GM21360 (cell line): Measurements from ENCODE around the gene SLC6A6.

Source experiments
- ATAC-seq: cut with Tn5 transposase; IDR thresholded peaks from one replicate; pipeline ENCODE4 v1.9.1; 2021; ENCODE audit warnings: mild to moderate bottlenecking, moderate library complexity; ENCODE audit not compliant: unreplicated experiment

SLC6A6 gene

DNA sequence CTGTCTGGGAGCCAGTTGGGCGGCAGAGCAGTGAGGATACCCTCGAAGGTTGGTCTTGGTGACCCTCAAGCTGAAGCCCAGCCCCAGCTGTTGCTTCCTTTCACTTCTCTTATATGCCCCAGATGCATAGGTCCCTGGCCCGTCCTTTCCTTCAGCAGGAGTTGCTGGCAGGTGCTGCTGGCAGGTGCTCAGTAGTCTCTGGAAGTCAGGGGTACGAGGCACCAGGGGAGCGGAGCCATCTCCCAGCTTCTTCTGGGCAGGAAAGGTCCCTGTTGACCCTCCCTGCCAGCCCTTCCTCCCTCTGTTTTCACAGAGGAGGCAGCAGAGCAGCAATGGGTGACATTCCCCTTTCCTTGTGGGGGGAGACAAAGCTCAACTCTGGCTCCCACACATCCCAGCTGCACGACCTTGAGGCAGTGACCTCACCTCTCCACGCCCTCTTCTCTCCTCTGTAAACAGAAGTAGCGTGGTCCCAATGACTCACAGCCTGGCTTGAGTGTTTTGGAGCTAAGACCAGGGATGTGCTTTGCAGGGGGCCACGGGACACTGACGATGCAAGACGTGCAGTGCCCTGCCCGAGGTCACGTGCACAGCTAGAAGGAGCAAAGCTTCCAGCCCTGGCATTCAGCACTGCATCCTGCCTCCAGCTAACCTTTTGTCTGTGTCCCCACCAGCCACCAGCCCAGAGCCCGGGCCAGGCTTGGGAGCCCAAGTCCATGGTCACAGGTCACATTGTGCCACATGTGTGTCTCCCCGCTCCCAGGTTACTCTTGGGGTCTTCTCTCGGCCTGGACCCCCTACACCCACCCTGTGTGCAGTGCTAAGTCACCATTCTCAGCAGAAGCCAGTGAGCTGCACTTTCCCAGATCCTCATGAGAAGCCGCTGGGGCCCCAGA lies 49.7 kb downstream of the SLC6A6 start:
- no peak for ATAC-seq

DNA sequence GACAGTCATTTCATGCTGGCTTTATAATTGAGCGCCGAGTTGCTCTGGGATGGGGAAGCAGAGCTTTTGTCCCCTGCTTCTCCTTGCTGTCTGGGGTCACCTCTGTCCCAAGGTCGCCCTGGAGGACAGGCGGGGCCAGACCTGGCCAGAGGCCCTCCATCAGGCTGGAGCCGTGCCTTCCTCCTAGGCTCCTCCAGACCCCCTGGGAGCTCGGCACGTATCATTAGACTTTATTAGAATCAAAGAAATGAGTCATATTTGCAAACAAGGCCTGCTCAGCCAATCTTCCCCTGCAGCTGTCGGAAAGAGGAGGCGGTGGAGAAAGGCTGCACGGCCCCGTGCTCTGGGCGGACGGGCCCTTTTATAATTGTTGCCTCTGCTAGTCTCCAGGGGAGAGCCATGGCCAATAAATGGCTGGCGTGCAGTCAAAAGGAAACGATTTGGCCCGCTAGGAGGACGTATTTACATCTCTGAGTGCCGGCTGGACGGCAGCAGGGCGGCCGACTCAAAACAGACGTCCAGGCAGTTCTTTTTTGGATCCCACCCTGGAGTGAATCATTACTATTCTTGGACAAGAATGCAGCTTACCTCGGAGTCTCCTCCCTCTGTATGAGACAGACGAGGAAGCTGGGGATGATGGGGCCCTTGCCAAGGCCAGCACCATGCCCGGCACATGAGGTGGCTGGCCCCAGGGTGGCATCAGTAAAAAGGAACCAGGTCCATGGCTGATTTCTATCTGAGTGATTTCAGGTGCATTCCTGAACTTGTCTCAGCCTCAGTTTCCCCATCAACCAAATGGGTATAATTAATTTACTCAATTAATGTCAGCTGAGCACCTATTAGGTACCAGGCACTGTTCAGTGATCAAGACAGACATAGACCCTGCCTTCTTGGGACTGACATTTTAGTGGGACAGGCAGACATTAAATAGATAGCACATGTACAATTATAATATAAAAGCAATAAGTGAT lies 50.6 kb downstream of the SLC6A6 start:
- ATAC-seq: no peak

DNA sequence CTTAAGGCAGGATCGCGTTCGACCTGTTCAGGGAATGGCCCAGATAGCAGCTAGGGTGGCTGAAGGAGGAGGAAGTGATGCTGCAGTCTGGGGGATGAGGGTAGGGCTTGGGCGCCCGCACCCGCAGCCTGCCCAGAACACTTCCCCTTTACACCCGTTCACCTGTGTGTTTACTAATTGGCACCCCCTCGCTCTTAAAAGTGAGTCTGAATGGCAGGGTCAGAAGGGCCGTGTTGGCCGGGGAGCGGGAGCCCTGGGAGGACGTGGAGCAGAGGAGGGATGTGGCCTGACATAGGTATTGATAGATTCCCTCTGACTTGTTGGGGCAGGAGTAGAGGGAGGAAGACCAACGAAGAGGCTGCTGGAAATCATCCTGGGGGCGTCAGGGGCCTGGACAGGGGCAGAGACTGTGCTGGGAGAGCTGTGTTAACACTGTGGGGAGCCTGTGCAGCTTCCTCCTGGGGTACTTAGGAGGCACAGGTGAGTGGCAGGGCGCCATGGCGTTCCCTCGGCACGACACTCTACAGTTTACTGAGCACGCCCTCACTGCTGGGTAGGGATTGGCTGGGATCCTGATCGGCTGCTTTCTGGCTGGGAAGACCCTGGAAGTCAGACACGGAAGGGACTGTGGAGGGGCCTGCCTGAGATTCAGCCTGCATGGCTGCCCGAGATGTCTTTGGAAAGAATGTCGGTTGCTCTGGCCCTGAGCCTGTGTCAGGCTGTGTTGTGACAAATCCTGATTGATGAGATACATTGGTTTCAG lies 51.7 kb downstream of the SLC6A6 start:
- no peak for ATAC-seq

DNA sequence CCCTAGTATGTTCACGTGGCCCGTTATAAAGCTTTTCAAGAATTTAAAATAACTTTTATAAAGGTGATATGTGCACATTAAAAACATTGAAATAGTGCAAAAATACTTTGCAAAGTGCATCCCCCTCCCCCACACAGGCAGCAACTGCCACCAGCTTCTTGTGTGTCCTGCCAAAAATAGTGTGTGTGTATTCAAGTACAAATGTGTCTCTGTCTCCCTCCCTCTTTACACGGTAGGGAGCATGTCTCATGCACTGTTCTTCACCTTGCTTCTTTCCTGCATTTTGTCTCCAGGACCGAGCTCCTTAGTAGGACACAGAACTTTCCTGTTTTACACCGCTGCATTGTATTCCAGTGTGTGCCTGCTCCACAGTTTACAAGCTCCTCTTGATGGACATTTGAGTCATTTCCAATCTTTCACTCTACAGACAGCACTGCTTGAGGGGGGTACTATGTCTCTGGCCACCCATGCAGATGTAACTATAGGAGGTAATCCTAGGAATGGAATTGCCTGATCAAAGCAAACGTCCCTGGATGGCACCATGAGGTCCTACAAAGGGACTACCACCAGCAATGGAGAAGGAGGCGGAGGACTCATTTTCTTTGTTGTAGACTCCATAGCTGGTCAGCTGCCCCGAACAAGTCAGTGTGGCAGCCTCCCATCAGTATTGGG lies 52.4 kb downstream of the SLC6A6 start:
- no peak for ATAC-seq

DNA sequence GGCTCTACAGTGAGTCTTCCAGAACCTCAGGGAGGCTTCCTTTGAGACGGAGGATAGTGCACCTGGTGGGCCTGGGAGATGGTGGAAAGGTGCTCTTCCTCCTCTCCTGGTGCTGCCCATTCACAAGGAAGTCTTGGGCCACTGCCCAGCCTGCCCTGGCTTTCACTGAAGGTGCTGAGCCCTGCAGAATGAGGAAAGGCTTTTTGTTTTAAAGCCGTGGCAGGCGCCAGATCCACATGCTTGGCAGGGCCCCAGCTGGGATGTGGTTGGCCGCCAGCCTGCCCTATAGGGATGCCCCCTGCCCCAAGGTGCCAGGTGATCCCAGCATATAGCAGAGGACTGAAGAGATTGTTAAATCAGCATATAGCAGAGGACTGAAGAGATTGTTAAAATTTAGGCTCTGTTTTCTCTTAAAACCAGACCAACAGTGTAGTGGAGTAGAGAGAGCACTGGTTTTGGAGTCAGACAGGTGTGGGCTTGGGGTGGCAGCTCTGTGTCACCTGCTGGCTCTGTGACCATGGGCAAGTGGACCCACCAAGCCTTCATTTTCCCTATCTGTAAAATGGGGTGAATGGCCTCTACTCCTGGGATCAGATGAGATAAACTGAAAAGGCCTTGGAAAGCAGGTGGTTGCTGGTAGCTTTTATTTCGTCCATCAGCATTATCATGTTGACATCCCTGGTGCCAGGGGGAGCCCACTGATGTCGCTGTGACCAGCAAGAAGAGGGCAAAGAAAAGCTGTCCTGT lies 53.3 kb downstream of the SLC6A6 start:
- ATAC-seq: no peak

DNA sequence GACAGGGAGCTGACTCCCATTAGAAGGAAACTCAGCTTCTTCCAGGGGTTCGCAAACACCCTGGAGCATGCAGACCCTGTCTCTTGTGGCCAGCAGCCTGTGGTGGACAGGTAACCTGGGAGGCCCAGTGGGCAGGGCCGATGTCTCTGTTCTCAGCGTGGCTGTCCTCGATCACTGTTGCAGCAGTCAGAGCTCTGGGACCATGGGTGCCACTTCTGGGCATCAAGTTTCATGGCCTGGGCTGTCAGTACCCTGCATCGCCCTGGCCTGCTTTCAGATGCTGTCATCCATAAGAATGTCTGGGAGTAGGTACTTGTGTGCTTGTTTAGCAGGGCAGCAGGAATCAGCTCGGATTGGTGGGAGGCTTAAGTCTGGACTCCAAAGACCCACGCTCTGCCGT lies 54.4 kb downstream of the SLC6A6 start:
- ATAC-seq: no peak

DNA sequence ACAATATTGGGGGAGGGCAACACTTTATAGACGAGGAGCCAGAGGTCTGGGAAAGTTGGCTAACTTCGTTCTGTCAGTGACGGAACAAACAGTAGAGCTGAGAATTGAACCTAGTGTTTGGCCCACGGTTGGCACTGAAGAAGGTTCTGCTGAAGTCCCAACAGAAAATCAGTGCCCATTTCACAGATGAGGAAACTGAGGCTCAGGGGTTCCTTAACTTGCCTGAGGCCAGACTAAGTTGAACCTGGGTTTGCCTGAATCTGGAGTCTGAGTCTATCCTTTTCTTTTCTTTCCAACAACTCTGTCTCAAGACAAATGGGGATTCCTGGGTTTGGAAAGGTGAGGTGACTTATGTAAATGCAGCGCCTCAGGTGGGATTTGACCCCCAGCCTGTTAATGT lies 55.1 kb downstream of the SLC6A6 start:
- no peak for ATAC-seq

DNA sequence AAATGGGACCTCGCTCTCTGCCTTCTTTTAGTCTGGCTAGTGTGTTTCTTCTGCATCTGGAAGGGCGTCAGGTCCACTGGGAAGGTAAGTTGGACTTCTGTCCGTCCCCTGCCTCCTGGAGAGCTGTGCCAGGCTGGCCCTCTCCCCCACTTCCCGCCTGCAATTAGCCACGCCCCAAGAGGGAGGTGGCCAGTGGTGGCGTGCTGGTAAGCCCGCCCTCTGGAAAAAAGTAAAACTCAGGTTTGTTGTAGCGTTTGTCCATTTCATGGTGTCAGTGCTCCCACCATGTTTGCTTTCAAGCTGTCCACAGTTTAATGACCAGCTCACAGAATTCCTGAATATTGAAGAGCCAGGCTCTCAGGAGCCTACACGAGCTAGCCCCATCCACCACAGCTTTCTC lies 55.6 kb downstream of the SLC6A6 start:
- no peak for ATAC-seq

DNA sequence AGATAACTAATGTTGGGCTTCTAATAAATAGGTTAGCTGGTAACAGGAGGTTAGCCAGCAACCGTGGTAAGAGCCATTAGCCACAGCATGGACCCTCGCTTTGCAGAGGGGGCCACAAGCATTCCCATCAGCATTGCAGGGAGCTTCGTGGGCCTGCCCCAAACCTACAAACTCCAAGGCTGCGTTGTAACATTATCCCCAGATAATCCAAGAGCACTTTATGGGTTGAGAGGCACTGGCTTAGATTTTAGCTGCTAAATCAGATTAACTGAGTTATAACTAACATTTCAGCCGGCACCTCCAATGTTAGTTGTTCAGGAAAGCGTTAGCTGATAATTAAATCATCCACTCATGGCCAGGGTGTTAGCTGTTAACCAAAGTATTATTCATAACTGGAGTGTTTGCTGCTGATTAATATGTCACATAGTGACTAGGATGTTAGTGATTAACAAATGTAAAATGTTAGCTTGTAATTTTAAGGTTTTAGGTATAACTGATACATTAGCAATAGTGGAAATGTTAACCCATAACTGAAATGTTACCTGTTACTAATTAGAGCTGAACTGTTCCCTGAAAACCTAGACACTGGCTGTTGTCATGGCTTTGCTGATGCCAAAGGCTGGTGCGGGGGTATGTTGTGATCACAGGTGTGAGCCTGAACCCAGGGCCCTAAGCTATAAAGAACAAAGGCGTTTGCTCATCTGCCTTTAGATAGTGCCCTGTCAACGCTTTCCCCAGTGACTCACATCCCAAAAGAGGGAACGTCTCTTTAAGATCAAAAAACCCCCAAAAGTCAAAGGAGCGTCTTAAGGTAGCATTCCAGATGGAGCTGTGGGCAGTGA lies 56.2 kb downstream of the SLC6A6 start:
- ATAC-seq: no peak

DNA sequence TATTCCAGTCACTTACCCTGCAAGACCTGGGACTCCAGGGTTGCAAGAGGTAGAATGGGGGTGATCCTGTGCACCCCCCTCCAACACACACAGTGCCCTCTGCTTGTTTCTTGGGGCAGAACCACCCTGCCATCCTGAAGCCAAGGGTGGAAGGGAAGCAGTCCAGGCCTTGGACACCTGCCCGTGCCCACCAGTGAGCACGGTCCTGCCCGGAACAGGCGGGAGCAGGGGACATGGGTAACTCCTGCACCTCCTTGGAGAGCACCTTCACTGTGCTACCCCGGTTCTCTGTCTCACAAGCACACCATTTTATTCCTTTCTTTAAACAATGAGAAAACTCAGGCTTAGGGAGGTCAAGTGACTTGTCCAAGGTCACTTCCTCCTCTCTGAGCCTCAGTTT lies 57.0 kb downstream of the SLC6A6 start:
- ATAC-seq: no peak

DNA sequence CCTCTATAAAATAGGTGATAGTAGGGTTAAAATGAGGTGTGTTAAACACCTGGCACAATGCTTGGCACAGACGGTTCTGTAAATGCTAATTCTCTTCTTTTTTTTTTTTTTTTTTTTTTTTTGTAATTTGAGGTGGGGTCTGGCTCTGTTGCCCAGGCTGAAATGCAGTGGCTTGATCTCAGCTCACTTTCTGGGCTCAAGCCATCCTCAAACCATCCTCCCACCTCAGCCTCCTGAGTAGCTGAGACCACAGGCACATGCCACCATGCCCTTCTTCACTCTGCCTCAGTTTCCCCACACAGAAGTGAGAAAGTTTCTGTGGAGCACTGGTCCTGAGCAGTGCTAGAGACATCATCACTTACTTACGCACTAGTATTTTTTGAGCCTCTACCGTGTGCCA lies 57.4 kb downstream of the SLC6A6 start:
- no peak for ATAC-seq

DNA sequence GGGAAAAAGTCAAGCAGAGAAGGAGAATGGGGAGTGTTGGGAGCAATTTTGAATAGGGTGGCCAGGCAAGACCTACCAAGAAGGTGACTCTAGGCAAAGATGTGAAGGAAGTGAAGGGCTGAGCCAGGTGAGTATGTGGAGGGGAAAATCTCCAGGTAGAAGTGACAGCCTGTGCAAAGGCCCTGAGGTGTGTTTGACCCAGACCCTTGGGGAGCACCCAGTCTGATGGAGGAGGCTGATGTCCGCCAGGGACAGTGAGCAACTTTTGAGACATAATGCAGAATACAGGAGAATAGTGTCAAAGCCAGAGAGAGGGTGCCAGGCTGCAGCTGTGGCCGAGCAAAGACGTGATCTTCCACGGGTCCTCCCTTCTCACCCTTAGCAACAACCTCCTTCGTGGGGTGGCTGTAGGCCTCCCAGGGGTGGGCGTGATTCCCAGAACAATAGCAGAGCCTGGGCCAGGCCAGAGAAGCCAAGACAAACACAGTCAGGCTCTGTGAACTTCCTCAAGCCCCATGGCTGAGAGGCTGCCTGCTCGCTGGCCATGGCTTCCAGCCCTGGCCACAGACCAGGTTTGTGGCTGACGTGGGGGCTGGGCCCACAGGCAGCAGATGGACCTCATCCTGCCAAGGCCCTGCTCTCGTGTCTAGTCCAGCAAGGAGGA lies 58.1 kb downstream of the SLC6A6 start:
- ATAC-seq: no peak

DNA sequence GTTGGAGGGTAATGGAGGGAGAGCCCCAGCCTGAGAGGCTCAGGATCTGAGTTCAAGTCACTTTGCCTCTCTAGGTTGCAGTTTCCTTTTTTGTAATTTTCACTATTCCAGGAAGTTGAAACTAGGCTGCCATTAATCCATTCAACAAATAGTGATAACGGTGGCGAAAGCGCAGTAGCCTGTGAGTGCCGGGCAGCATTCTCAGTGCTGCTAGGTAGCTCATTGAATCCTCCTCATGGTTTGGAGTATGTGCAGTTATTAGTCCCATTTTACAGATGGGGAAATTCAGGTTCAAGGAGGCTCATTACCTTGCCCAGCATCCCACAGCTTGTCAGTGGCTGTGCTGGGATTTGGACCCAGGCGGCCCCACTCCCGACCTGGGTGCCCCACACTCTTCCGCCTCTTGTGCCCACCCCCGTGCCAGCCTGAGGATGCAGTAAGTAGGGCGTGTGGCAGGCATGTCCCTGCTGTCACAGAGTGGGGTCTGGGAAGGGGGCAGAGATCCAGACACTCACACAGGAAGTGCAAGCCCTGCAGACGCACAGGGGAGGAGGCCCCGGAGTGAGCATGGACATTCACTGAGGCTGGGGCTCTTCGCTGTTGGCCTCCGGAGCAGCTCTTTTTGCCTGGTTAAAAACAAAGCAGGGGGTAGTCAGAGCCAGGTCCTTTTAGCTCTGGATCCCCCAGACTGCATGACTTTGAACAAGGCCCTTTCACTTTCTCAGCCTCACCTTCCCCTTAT lies 58.8 kb downstream of the SLC6A6 start:
- ATAC-seq: no peak

DNA sequence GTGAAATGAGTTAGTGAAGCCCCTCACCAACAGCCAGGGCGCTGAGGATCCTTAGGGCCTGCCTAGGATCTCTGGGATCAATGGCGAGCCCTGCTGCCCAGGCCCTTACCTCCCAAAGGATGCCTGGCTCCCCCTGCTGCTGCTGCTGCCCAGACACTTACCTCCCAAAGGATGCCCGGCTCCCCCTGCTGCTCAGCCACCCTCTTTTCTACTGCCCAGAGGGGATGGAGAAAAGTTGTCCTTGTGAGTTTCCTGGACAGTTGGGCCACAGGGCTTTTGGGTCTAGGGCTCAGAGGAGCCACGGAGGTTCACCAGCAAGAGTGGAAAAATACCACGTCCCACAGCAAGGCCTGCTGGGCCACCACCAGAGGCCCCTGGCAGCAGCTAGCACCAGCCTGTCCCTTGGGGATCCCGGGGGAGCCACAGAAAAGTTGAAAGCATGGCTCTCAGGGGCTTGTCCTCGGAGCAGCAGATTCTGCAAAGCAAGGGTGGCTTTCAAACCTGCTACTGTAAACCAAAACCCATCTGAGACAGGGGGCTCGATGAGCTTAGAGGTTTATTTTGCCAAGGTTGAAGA lies 59.4 kb downstream of the SLC6A6 start:
- no peak for ATAC-seq

DNA sequence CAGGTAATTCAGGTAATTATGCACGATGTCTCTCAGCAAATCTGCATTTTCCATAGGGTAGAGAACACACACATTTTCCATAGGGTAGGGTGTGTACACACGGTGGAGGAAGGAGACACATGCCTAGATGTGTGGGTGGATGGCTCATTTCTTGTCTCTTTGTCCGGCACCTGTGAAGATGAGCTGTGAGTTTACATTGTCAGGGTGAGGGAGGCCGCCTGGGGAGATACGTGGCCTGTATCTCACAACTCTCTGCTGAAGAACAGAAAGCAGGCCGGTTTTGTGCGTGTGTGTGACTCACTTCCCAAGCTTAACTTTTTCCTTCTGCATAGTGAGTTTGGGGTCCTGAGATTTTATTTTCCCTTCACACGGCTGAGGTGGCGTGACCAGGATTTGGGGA lies 60.3 kb downstream of the SLC6A6 start:
- ATAC-seq: no peak

DNA sequence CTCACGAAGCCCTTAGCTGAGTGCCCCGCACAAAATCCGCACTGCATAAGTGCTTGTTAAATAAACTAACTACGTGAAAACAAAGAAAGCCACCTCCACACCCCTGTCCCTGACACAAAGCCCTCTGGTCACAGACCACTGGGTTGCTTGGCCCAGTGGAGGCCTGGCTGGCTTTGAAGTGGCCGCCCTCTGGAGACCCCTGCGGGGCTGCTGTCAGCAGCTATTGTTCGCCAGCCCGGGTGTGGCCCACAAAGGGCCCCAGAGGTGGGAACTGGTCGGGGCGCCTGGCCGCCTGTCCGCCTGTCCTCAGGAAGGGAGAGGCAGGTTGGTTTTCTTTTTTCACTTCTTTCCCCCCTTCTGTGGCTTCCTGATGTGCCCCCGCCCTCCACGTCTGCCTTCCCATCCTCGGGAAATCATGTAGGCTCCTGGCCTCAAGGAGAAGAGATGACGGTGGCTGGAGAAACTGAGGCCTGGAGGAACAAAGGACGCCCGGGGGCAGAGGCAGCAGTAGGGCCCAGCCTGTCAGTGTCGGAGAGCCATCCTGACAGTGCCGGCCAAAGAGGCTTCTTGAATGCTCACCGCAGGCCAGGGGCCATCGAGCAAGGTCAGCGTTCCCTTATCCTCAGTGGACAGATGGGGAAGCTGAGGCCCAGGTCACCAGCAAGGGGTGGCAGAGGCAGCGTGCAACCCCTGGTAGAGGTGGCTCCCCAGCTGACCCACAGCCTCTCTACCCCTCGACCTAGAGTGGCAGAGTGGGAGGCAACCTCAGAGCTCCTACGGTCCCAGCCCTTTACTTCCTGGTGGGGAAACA lies 61.1 kb downstream of the SLC6A6 start:
- ATAC-seq: no peak

DNA sequence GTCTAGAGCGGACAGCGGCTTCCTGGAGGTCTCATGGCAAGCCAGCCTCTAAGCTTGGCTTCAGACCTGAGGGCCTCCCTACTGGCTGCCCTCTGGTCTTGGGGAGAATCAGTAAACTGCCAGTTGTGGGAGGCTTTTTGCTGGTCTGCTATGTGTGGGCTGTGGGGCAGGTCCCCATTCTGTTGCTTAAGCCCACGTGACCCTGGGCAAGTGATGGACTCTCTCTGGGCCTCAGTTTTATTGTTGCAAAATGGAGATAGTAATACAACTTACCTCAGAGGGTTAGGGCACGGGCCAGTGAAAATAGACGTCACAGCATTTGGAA lies 61.7 kb downstream of the SLC6A6 start:
- no peak for ATAC-seq
